ENCODE results near the gene LGMN. TPM values are rescaled to one million over a fixed set of nuclear protein-coding genes. Genes with fewer than 3 reads are reported as not detected.

Gene LGMN
- total and polyA plus RNA-seq, 3 experiments from 2014 or later, result 6.0 to 7.0 (median 7.0) TPM

GRCh38 chr14:92696366-92696765, 52.1 kb downstream of the LGMN start:
- Histone ChIP-seq H3K9me3 (ENCODE audit: low read length) (no peaks in the 10 kb centered on the region), H3K27ac (ENCODE audit: low read depth, low read length) (no peak overlapping the region), H3K4me3 (ENCODE audit: low read length) (no peak overlapping the region), H3K27me3 (ENCODE audit: insufficient read depth, low read length, poor library complexity, severe bottlenecking) (no peaks in the 10 kb centered on the region), H3K36me3 (ENCODE audit: insufficient read depth, low read length) (no peaks in the 10 kb centered on the region), H3K4me1 (ENCODE audit: insufficient read depth, low read length) (peaks cover 27% of the 10 kb centered on the region)
- Mint-ChIP-seq H3K4me1 (peaks cover 14 to 26% (median 22%) of the 10 kb centered on the region in 3 donors), H3K27me3 (peaks cover under 1 to 6% of the 10 kb centered on the region in 2 donors), H3K9me3 (no peaks in the 10 kb centered on the region), H3K4me3 (no peak overlapping the region), H3K36me3 (no peaks in the 10 kb centered on the region), H3K27ac (no peak overlapping the region)
- DNase-seq, result no peak
- POLR2A ChIA-PET, result no interaction called here
- CTCF ChIA-PET, result no interaction called here

DNA sequence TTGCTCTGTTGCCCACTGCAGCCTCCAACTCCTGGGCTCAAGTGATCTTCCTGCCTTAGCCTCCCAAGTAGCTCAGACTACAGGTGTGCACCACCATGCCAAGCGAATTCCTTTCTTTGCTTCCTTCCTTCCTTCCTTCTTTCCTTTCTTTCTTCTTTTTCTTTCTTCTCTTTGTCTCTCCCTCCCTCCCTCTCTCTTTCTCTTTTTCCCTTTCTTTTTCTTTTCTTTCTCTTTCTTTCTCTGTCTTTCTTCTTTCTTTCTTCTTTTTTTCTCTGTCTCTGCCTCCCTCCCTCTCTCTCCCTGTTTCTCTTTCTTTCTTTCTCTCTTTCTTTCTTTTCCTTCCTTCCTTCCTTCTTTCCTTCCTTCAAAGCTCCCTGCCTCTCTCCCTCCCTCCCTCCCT, 52.9 kb downstream of the LGMN start:
- ChIA-PET CTCF (no interaction called here), POLR2A (no interaction called here)
- Histone ChIP-seq H3K36me3 (ENCODE audit: insufficient read depth, low read length) (no peaks in the 10 kb centered on the region), H3K4me3 (ENCODE audit: low read length) (no peak overlapping the region), H3K4me1 (ENCODE audit: insufficient read depth, low read length) (peaks cover 27% of the 10 kb centered on the region), H3K9me3 (ENCODE audit: low read length) (no peaks in the 10 kb centered on the region), H3K27ac (ENCODE audit: low read depth, low read length) (no peak overlapping the region), H3K27me3 (ENCODE audit: insufficient read depth, low read length, poor library complexity, severe bottlenecking) (no peaks in the 10 kb centered on the region)
- H3K4me1 Mint-ChIP-seq, result peaks cover 14 to 26% (median 22%) of the 10 kb centered on the region in 3 donors
- no peaks in the 10 kb centered on the region for H3K9me3 Mint-ChIP-seq
- no peak overlapping the region for H3K4me3 Mint-ChIP-seq
- H3K27me3 Mint-ChIP-seq, result peaks cover 0 to 4% of the 10 kb centered on the region in 2 donors
- DNase-seq, result no peak
- peaks cover 0 to 4% (median 0%) of the 10 kb centered on the region in 3 donors for H3K36me3 Mint-ChIP-seq
- H3K27ac Mint-ChIP-seq, result peak overlapping the region in 1 of 8 donors; percentile 56

GRCh38 chr14:92694807-92695206, 53.6 kb downstream of the LGMN start:
- no peaks in the 10 kb centered on the region for H3K9me3 ChIP-seq (ENCODE audit: low read length)
- Mint-ChIP-seq H3K36me3 (peaks cover 0 to 11% (median 0%) of the 10 kb centered on the region in 3 donors), H3K9me3 (no peaks in the 10 kb centered on the region), H3K4me1 (peaks cover 14 to 26% (median 22%) of the 10 kb centered on the region in 3 donors), H3K4me3 (no peak overlapping the region), H3K27ac (peak overlapping the region in 1 of 8 donors; percentile 47), H3K27me3 (peaks cover 0 to 2% of the 10 kb centered on the region in 2 donors)
- peaks cover 27% of the 10 kb centered on the region for H3K4me1 ChIP-seq (ENCODE audit: insufficient read depth, low read length)
- no peaks in the 10 kb centered on the region for H3K27me3 ChIP-seq (ENCODE audit: insufficient read depth, low read length, poor library complexity, severe bottlenecking)
- DNase-seq, result no peak
- H3K36me3 ChIP-seq (ENCODE audit: insufficient read depth, low read length), result no peaks in the 10 kb centered on the region
- H3K4me3 ChIP-seq (ENCODE audit: low read length), result no peak overlapping the region
- POLR2A ChIA-PET, result no interaction called here
- no peak overlapping the region for H3K27ac ChIP-seq (ENCODE audit: low read depth, low read length)
- CTCF ChIA-PET, result no interaction called here

DNA sequence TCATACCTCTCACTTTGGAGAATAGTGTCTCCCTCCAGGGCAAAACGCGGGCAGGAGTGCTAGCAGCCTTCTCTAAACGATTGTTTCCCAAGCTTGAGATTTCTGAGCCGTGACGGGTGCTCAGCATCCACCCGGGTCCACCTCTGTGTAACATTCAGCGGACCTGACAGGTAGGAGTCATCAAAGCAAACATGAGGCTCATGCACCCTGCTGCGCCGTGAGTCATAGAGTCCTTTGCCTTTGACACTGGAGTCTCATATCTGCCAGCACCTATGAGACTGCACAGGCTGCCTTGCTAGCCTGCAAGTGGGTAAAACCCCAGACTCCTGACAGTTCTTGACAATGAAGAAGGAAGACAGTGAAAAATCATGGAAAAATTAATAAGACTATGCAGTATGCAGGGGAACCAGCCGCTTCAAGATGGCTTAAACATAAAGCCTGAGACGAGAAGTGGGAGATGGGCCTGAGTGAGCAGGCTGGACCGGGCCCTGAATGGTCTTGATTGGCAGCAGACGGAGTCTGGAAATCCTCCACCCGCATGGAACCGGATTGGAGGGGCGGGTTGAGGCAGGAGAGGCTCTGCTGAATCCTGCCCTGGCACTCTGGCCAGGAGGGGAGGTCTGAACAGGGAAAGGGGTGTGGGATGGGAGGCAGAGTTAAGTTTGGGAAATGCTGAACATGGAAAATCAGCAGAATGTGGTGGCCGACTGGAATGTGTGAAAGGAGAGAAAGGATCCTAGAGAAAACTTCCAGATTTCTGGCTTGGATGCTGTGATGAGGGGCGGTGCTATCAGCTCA, 54.2 kb downstream of the LGMN start:
- Histone ChIP-seq H3K4me1 (ENCODE audit: insufficient read depth, low read length) (peaks cover 27% of the 10 kb centered on the region), H3K27ac (ENCODE audit: low read depth, low read length) (no peak overlapping the region), H3K36me3 (ENCODE audit: insufficient read depth, low read length) (no peaks in the 10 kb centered on the region), H3K4me3 (ENCODE audit: low read length) (no peak overlapping the region), H3K9me3 (ENCODE audit: low read length) (no peaks in the 10 kb centered on the region), H3K27me3 (ENCODE audit: insufficient read depth, low read length, poor library complexity, severe bottlenecking) (no peaks in the 10 kb centered on the region)
- H3K27ac Mint-ChIP-seq, result peak overlapping the region in 3 of 8 donors; percentile 4 to 55 (median 8)
- ChIA-PET POLR2A (no interaction called here), CTCF (interaction anchor here (1.7 kb wide), 1 partner anchor 18 kb away, joined by 3 read pairs; no protein-coding TSS in a partner anchor)
- H3K27me3 Mint-ChIP-seq, result peaks cover 0 to 2% of the 10 kb centered on the region in 2 donors
- H3K9me3 Mint-ChIP-seq, result no peaks in the 10 kb centered on the region
- H3K4me1 Mint-ChIP-seq, result peaks cover 14 to 26% (median 22%) of the 10 kb centered on the region in 3 donors
- peaks cover 0 to 11% (median 0%) of the 10 kb centered on the region in 3 donors for H3K36me3 Mint-ChIP-seq
- DNase-seq, result no peak
- H3K4me3 Mint-ChIP-seq, result no peak overlapping the region

DNA sequence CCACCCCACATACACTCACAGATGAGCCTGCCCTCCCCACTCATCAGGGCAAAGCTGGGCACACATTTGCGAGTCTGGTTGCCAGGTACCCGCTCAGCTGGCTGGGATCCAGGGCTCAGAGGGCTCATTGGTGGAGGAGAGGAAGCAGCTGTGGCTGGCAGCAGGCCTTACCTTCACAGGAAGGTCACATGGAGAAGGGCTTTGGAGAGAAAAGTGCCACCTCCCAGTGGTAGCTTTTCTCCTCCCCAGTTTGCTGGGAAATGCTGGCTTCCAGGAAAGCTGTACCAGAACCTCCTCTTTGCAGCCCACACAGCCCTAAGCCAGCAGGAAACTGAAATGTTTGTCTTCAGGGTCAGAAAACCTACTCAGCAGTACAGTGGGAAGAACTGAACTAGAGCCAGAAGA, 55.6 kb downstream of the LGMN start:
- H3K27ac ChIP-seq (ENCODE audit: low read depth, low read length), result no peak overlapping the region
- CTCF ChIA-PET, result interaction anchor here (1.6 to 1.7 kb wide), 2 partner anchors 16 kb away, joined by 3 to 5 read pairs; no protein-coding TSS in a partner anchor
- POLR2A ChIA-PET, result interaction anchor here (0.6 kb wide), 1 partner anchor 158 kb away, joined by 5 read pairs; no protein-coding TSS in a partner anchor
- no peak overlapping the region for H3K4me3 ChIP-seq (ENCODE audit: low read length)
- peaks cover 27% of the 10 kb centered on the region for H3K4me1 ChIP-seq (ENCODE audit: insufficient read depth, low read length)
- Mint-ChIP-seq H3K9me3 (no peaks in the 10 kb centered on the region), H3K27me3 (peaks cover 0 to 2% of the 10 kb centered on the region in 2 donors), H3K4me1 (peaks cover 14 to 26% (median 22%) of the 10 kb centered on the region in 3 donors), H3K27ac (peak overlapping the region in 6 of 8 donors; percentile 22 to 66 (median 44)), H3K4me3 (no peak overlapping the region), H3K36me3 (peaks cover 0 to 21% (median 0%) of the 10 kb centered on the region in 3 donors)
- H3K27me3 ChIP-seq (ENCODE audit: insufficient read depth, low read length, poor library complexity, severe bottlenecking), result no peaks in the 10 kb centered on the region
- DNase-seq, result peak in 3 of 5 donors; percentile 33 to 64 (median 58)
- no peaks in the 10 kb centered on the region for H3K36me3 ChIP-seq (ENCODE audit: insufficient read depth, low read length)
- no peaks in the 10 kb centered on the region for H3K9me3 ChIP-seq (ENCODE audit: low read length)

GRCh38 chr14:92690171-92691011, 58.0 kb downstream of the LGMN start:
- H3K27ac Mint-ChIP-seq, result peak overlapping the region in 2 of 8 donors; percentile 43 to 54
- Histone ChIP-seq H3K27me3 (ENCODE audit: insufficient read depth, low read length, poor library complexity, severe bottlenecking) (no peaks in the 10 kb centered on the region), H3K36me3 (ENCODE audit: insufficient read depth, low read length) (peaks cover 12% of the 10 kb centered on the region), H3K4me3 (ENCODE audit: low read length) (no peak overlapping the region), H3K4me1 (ENCODE audit: insufficient read depth, low read length) (peaks cover 27% of the 10 kb centered on the region), H3K9me3 (ENCODE audit: low read length) (no peaks in the 10 kb centered on the region), H3K27ac (ENCODE audit: low read depth, low read length) (no peak overlapping the region)
- CTCF ChIA-PET, result interaction anchor here (1.0 to 2.4 kb wide), 6 partner anchors 10 to 87 kb away, joined by 3 to 12 read pairs (median 5); no protein-coding TSS in a partner anchor
- H3K9me3 Mint-ChIP-seq, result no peaks in the 10 kb centered on the region
- H3K4me1 Mint-ChIP-seq, result peaks cover 14 to 22% (median 19%) of the 10 kb centered on the region in 3 donors
- H3K27me3 Mint-ChIP-seq, result peaks cover 0 to 2% of the 10 kb centered on the region in 2 donors
- DNase-seq, result no peak
- peaks cover 0 to 38% (median 0%) of the 10 kb centered on the region in 3 donors for H3K36me3 Mint-ChIP-seq
- POLR2A ChIA-PET, result interaction anchor here (0.5 to 0.6 kb wide), 2 partner anchors 52 to 176 kb away, joined by 3 to 4 read pairs; no protein-coding TSS in a partner anchor
- H3K4me3 Mint-ChIP-seq, result no peak overlapping the region

DNA sequence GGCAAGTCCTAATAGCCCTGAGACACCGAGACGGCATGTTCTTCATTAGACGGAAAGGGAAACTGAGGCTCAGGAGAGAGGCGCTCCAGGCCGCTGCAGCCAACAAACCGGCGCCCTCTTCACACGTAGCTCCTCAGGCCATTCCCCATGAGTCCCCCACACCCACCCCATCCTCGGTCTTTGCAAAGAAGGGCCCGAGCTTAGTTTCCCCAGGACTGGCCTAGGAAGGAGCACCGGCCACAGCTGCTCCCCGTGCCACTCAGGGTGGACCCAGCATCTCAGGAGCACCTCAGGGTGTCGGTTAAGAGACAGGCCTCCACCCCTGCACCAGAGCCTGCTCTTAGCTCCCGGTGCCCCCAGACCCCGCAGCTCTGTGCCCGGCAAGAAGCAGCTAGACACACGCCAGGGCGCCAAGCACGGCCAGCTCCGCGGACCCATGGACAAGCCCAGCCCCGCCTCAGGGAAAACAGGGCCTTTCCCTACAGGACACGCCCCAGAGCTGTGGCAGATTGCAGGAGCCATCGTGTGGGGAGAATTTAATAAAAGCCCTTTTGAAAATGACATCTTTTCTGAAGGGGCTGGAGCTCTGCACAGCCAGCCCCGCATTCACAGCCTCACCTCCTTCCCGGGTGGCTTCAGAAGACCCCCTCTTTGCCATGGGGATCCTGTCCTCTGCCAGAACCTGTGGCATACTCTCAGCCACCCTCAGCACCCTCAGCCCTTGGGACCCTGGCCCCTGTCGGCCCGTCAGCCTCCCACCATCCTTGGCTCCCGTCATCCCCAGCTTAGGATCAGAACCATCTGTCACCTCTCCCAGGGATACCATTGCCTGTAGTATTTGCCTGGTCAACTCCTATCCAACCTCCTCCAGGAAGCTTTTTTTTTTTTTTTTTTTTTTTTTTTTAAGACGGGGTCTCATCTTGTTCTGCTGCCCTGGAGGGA, 59.7 kb downstream of the LGMN start:
- peaks cover 0 to 48% (median 0%) of the 10 kb centered on the region in 3 donors for H3K36me3 Mint-ChIP-seq
- no peaks in the 10 kb centered on the region for H3K9me3 Mint-ChIP-seq
- H3K4me1 ChIP-seq (ENCODE audit: insufficient read depth, low read length), result peaks cover 17% of the 10 kb centered on the region
- ChIA-PET POLR2A (no interaction called here), CTCF (interaction anchor here (1.8 kb wide), 1 partner anchor 75 kb away, joined by 6 read pairs; no protein-coding TSS in a partner anchor)
- no peaks in the 10 kb centered on the region for H3K27me3 ChIP-seq (ENCODE audit: insufficient read depth, low read length, poor library complexity, severe bottlenecking)
- H3K4me1 Mint-ChIP-seq, result peaks cover 14 to 15% (median 15%) of the 10 kb centered on the region in 3 donors
- no peak overlapping the region for H3K27ac ChIP-seq (ENCODE audit: low read depth, low read length)
- no peak for DNase-seq
- H3K4me3 ChIP-seq (ENCODE audit: low read length), result no peak overlapping the region
- H3K4me3 Mint-ChIP-seq, result no peak overlapping the region
- H3K9me3 ChIP-seq (ENCODE audit: low read length), result no peaks in the 10 kb centered on the region
- H3K27ac Mint-ChIP-seq, result peak overlapping the region in 1 of 8 donors; percentile 17
- H3K27me3 Mint-ChIP-seq, result no peaks in the 10 kb centered on the region
- peaks cover 21% of the 10 kb centered on the region for H3K36me3 ChIP-seq (ENCODE audit: insufficient read depth, low read length)

Data from CD8-positive, alpha-beta memory T cell (primary cell).